AG04450 (cell line): Measurements from ENCODE around the gene ATXN1. TPM values are rescaled to one million over a fixed set of nuclear protein-coding genes. Genes with fewer than 3 reads are reported as not detected.

Experiments used
- CTCF ChIA-PET: fragments of 300-600, 350-600 bp; formaldehyde crosslinking; extraction: SDS; loops from one replicate; lab custom pipeline; 2022; ENCODE audit warnings: antibody characterized with exemption, inconsistent platforms; lab: Charles Lee
- POLR2A ChIA-PET: fragments of 350-600 bp; formaldehyde crosslinking; extraction: SDS; loops from one replicate; lab custom pipeline; 2021; ENCODE audit warnings: antibody characterized with exemption, inconsistent platforms; lab: Yijun Ruan, JAX
- DNase-seq: peaks from one replicate; pipeline ENCODE4 v3.0.0-alpha.2; 2011; ENCODE audit warnings: low read depth, low spot score
- H3K27ac ChIP-seq: one replicate; pipeline ENCODE4 v1.5.1; 2012; ENCODE audit warnings: low read depth, low read length, control low read depth
- H3K27me3 ChIP-seq: one replicate; pipeline ENCODE4 v1.6.0; 2012; ENCODE audit warnings: low read length; ENCODE audit not compliant: control insufficient read depth, insufficient read depth
- H3K4me3 ChIP-seq: 2 replicates; pipeline ENCODE4 v1.5.1; 2011; ENCODE audit warnings: mild to moderate bottlenecking, low read depth, low read length, control low read depth
- H3K9me3 ChIP-seq: 2 replicates; pipeline ENCODE4 v1.5.1; 2012; ENCODE audit warnings: low read length; ENCODE audit not compliant: control insufficient read depth, insufficient read depth
- polyA plus RNA-seq: library from polyadenylated mRNA; depleted of rRNA; stranded (reverse); fragments of >200 nt; gene quantifications from 2 replicates; pipeline ENCODE4 v1.2.3, GENCODE V29; 2011
- TF ChIP-seq, protein P1 (sequence below): IDR thresholded peaks from 2 replicates; pipeline ENCODE4 v1.5.1; 2011; ENCODE audit warnings: low read depth, low read length, control low read depth, inconsistent platforms

ATXN1 gene
- polyA plus RNA-seq, 1 experiment: 12.6 TPM

- TF ChIP-seq, protein P1, sequence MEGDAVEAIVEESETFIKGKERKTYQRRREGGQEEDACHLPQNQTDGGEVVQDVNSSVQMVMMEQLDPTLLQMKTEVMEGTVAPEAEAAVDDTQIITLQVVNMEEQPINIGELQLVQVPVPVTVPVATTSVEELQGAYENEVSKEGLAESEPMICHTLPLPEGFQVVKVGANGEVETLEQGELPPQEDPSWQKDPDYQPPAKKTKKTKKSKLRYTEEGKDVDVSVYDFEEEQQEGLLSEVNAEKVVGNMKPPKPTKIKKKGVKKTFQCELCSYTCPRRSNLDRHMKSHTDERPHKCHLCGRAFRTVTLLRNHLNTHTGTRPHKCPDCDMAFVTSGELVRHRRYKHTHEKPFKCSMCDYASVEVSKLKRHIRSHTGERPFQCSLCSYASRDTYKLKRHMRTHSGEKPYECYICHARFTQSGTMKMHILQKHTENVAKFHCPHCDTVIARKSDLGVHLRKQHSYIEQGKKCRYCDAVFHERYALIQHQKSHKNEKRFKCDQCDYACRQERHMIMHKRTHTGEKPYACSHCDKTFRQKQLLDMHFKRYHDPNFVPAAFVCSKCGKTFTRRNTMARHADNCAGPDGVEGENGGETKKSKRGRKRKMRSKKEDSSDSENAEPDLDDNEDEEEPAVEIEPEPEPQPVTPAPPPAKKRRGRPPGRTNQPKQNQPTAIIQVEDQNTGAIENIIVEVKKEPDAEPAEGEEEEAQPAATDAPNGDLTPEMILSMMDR: no peak
- Histone ChIP-seq H3K9me3 (no peaks in the 10 kb centered on the region), H3K27me3 (no peaks in the 10 kb centered on the region), H3K27ac (no peak overlapping the region), H3K4me3 (no peak overlapping the region)
- ChIA-PET CTCF (interaction anchor here (2.7 kb wide), 1 partner anchor 171 kb away, joined by 7 read pairs; no protein-coding TSS in a partner anchor), POLR2A (no interaction called here)
- DNase-seq: no peak
Observed at GRCh38 chr6:16592223-16592911, 168.9 kb downstream of the ATXN1 start.

DNA sequence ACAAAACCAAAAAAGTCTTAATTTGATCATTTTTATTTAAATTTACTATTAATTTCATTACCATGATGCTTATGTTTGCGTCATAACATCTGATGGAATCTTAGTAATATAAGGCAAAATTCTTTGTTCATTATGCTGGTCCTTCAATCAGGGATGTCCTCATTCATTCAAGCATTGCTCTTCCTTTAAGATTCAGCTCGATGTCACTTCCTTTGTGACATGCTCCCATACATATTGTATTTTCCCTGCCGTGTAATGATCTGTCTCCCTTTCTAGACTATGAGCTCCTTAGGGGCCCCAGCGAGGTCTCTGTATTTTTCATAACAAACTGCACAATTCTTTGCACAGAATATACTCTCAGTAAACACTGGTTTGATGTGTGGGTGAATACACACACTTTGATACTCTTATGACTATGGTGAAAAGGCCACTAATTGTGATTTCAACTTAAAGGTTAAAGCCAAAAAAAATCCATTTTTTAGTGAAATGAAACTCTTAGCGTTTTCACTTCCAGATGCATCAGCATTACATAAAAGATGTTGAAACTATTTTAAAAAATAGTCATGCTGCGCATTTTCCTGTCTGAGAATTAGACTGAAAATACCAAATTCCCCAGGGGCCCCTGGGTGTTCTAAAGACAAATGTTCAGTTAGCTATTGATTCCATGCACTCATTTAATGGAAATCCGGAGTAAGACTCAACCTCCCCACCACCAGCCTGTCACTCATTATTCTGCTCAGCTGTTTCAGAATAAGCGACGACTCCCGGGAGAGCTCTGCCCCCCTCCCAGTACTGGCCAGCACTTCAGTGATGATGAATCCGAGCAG is 169.7 kb downstream of the ATXN1 start:
- H3K27ac ChIP-seq: no peak overlapping the region
- no peaks in the 10 kb centered on the region for H3K27me3 ChIP-seq
- no peak for DNase-seq
- no peak overlapping the region for H3K4me3 ChIP-seq
- H3K9me3 ChIP-seq: no peaks in the 10 kb centered on the region
- ChIA-PET POLR2A (no interaction called here), CTCF (interaction anchor here (2.7 kb wide), 1 partner anchor 172 kb away, joined by 7 read pairs; no protein-coding TSS in a partner anchor)
- TF ChIP-seq, protein P1: no peak

- DNase-seq: no peak
- Histone ChIP-seq H3K27me3 (no peaks in the 10 kb centered on the region), H3K4me3 (no peak overlapping the region), H3K9me3 (no peaks in the 10 kb centered on the region), H3K27ac (no peak overlapping the region)
- ChIA-PET CTCF (interaction anchor here (1.1 kb wide), 1 partner anchor 138 kb away, joined by 3 read pairs; no protein-coding TSS in a partner anchor), POLR2A (no interaction called here)
- TF ChIP-seq, protein P1: no peak
Observed at GRCh38 chr6:16585805-16586204, 175.5 kb downstream of the ATXN1 start.

GRCh38 chr6:16583144-16583762 is 178.0 kb downstream of the ATXN1 start:
- H3K4me3 ChIP-seq: no peak overlapping the region
- TF ChIP-seq, protein P1: no peak
- ChIA-PET CTCF (interaction anchor here (1.3 to 1.8 kb wide), 2 partner anchors 17 to 72 kb away, joined by 3 to 4 read pairs; no protein-coding TSS in a partner anchor), POLR2A (no interaction called here)
- no peaks in the 10 kb centered on the region for H3K9me3 ChIP-seq
- H3K27me3 ChIP-seq: no peaks in the 10 kb centered on the region
- no peak for DNase-seq
- no peak overlapping the region for H3K27ac ChIP-seq
